GM19240 (cell line): ENCODE results near the gene PAOX.
A peak's percentile ranks its signal among the peaks of the same experiment; 100 is the strongest.
"Not testable (repeated sequence)": the region's sequence is repeated elsewhere in the genome, so short reads cannot be mapped to it uniquely, and the experiment has no call there.

ENCODE experiments used
- DNase-seq: peaks from one replicate; pipeline ENCODE4 v3.0.0; 2011; ENCODE audit warnings: low spot score; ENCODE audit not compliant: insufficient read length

Gene PAOX

GRCh38 chr10:133385214-133385613 lies 6.2 kb downstream of the PAOX start:
- no peak for DNase-seq

GRCh38 chr10:133386951-133387350 lies 7.9 kb downstream of the PAOX start:
- not testable (repeated sequence) for DNase-seq

- DNase-seq, result no peak
Measured at GRCh38 chr10:133388236-133388972, 9.3 kb downstream of the PAOX start.

- DNase-seq, result peak; percentile 63
Measured at GRCh38 chr10:133388973-133389818, 10.1 kb downstream of the PAOX start.

- no peak for DNase-seq
Measured at GRCh38 chr10:133390597-133391248, 11.7 kb downstream of the PAOX start.

GRCh38 chr10:133391249-133391635 lies 12.2 kb downstream of the PAOX start:
- no peak for DNase-seq

GRCh38 chr10:133391761-133392518 lies 12.9 kb downstream of the PAOX start:
- DNase-seq, result no peak

- no peak for DNase-seq
Measured at GRCh38 chr10:133393401-133394063, 14.5 kb downstream of the PAOX start.

- DNase-seq, result peak; percentile 73
Measured at GRCh38 chr10:133394064-133394663, 15.1 kb downstream of the PAOX start, which contains the start of gene MTG1. TSS of gene MTG1 (plus strand) at chr10:133394157. CDS start at chr10:133394221, 64 bp downstream.

GRCh38 chr10:133394801-133395221 lies 15.7 kb downstream of the PAOX start:
- no peak for DNase-seq

- DNase-seq, result no peak
Measured at GRCh38 chr10:133396035-133396624, 17.1 kb downstream of the PAOX start.

- DNase-seq, result no peak
Measured at GRCh38 chr10:133397938-133398337, 18.9 kb downstream of the PAOX start.

GRCh38 chr10:133399123-133399601 lies 20.1 kb downstream of the PAOX start:
- DNase-seq, result no peak

GRCh38 chr10:133400624-133401424 lies 21.8 kb downstream of the PAOX start:
- DNase-seq, result no peak

GRCh38 chr10:133401500-133401899 lies 22.4 kb downstream of the PAOX start:
- DNase-seq, result no peak

- DNase-seq, result no peak
Measured at GRCh38 chr10:133401981-133402725, 23.1 kb downstream of the PAOX start.

GRCh38 chr10:133403359-133403758 lies 24.3 kb downstream of the PAOX start:
- DNase-seq, result no peak

GRCh38 chr10:133403784-133404183 lies 24.7 kb downstream of the PAOX start:
- DNase-seq, result no peak
